Fibroblast of pulmonary artery (primary cell): ENCODE data around the gene PSMG4.

Experiments used
- DNase-seq: peaks from one replicate; pipeline ENCODE4 v3.0.0-alpha.2; 2010; ENCODE audit warnings: low read depth
- H3K4me3 ChIP-seq: replicated peaks from 2 replicates; pipeline ENCODE4 v1.5.1; 2011; ENCODE audit warnings: low read depth, mild to moderate bottlenecking, control low read depth, low read length, moderate library complexity
- TF ChIP-seq, protein P1 (sequence below): IDR thresholded peaks from 2 replicates; pipeline ENCODE4 v1.5.1; 2011; ENCODE audit warnings: mild to moderate bottlenecking, control low read depth, low read length, inconsistent platforms; ENCODE audit errors: missing control alignments

Gene PSMG4

GRCh38 chr6:3268680-3269079 lies 9.9 kb downstream of the PSMG4 start:
- TF ChIP-seq, protein P1, sequence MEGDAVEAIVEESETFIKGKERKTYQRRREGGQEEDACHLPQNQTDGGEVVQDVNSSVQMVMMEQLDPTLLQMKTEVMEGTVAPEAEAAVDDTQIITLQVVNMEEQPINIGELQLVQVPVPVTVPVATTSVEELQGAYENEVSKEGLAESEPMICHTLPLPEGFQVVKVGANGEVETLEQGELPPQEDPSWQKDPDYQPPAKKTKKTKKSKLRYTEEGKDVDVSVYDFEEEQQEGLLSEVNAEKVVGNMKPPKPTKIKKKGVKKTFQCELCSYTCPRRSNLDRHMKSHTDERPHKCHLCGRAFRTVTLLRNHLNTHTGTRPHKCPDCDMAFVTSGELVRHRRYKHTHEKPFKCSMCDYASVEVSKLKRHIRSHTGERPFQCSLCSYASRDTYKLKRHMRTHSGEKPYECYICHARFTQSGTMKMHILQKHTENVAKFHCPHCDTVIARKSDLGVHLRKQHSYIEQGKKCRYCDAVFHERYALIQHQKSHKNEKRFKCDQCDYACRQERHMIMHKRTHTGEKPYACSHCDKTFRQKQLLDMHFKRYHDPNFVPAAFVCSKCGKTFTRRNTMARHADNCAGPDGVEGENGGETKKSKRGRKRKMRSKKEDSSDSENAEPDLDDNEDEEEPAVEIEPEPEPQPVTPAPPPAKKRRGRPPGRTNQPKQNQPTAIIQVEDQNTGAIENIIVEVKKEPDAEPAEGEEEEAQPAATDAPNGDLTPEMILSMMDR = no peak
- no peak for DNase-seq
- H3K4me3 ChIP-seq = no peak overlapping the region

- no peak overlapping the region for H3K4me3 ChIP-seq
- TF ChIP-seq, protein P1 = no peak
- DNase-seq = no peak
Measured at GRCh38 chr6:3269281-3269975, 10.7 kb downstream of the PSMG4 start.

GRCh38 chr6:3270258-3270657 lies 11.5 kb downstream of the PSMG4 start:
- TF ChIP-seq, protein P1 = no peak
- H3K4me3 ChIP-seq = no peak overlapping the region
- DNase-seq = no peak

DNA sequence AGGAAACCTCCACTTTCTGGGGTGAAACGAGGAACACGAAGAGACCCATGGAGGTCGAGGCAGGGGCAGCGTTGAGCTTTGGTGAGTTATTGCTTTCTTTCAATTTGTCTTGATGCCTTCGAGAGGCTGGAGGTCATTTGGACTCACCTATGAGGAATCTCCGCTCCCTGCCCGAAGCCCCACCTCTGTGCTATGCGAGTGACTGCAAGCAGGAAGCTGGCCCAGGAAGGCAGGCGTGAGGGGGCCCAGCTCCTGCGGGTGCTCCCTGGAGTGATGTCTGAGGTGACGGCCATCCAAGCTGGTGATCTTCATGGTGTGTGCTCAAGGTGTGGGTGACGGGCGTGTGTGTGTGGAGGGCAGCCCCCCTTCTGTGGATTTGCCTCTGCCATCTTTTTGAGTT lies 13.0 kb downstream of the PSMG4 start:
- H3K4me3 ChIP-seq = no peak overlapping the region
- DNase-seq = no peak
- TF ChIP-seq, protein P1 = no peak

GRCh38 chr6:3272911-3273547 lies 14.3 kb downstream of the PSMG4 start:
- TF ChIP-seq, protein P1 = no peak
- no peak for DNase-seq

GRCh38 chr6:3273707-3274521 lies 15.2 kb downstream of the PSMG4 start:
- TF ChIP-seq, protein P1 = no peak
- H3K4me3 ChIP-seq = no peak overlapping the region
- no peak for DNase-seq

More at GRCh38 chr6:3272911-3273547, 14.3 kb downstream of the PSMG4 start:
- no peak overlapping the region for H3K4me3 ChIP-seq
